SKM-1 (cell line): ENCODE measurements around the gene NUDCD3.
A peak's percentile ranks its signal among the peaks of the same experiment; 100 is the strongest.
"Not testable (repeated sequence)": the region's sequence is repeated elsewhere in the genome, so short reads cannot be mapped to it uniquely, and the experiment has no call there.

Source experiments
- DNase-seq: peaks from one replicate; lab custom pipeline; 2025; ENCODE audit not compliant: unreplicated experiment; lab: John Stamatoyannopoulos, UW

NUDCD3 gene

GRCh38 chr7:44449584-44449928 is 40.9 kb downstream of the NUDCD3 start:
- peak; percentile 5 for DNase-seq

DNA sequence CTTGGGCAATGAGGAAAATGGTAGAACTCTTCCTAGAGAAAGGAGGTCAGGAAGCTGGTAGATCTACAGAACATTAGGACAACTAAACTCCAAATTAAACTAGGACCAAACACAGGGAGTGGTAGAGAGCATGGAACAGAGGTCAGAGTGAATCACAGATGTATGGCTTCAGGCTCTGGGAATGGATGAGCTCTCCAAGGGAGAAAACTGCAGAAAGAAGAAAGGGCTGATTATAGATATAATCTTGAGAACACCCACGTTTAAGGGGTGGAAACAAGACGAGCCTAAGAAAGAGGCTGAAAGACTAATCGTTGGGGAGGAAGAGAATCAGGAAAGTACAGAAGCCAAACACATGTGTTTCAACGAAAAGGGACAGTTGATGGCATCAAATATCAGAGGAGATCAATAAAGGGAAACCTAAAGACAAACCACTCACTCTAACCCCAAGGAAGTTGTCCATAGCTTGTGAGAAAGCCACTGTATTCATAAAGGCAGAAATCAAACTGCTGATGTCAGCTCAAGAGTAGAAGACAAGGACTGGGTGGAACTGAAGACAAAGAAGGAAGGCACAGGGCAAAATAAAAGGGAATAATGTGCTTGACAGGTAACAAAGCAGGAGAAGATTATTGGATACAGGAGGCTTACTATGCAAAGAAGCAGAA is 41.4 kb downstream of the NUDCD3 start:
- DNase-seq: no peak

DNA sequence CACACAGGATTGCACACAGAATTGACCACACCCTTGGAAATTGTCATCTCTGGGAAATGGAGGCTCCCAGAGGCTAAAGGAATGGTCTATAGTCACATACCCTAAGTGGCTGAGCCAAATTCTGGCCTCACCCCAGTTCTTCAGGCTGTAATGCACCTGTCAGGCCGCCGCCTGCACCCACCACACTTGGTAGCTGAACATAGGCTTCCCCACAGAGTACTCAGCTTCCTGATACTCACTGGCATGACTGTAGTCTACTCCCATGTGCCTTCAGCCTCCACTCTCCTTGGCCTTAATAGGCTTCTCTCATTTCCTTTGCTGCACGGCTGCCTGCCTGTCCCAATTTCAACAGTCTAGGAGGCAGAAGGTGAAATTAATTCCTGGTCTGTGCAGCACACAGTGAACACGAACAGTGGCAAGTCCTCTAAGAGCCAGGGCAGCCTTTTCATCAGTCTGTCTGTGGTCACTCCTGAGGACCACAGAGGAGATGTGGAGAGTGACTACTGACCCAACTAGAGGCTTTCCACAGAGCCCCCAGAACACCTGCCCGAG is 42.5 kb downstream of the NUDCD3 start:
- no peak for DNase-seq

GRCh38 chr7:44445986-44446671 is 44.3 kb downstream of the NUDCD3 start:
- DNase-seq: no peak

DNA sequence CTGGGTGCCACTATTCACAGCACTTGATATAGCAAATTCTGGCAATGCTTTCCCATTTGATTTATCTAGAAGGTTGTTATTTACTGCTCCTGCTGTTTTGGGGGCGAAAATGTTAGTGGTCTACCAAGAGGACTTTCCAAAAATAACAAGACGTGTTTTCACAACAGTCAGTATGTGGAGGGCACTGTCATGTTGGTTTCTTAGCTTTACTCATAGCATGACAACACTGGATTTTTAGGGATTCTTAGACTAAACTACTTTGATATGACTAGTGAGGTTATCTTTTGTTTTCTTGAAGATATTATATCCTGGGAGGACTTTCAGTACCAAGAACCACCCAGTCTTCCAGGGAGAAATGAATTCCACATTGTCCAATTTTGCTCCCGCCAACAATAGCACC is 49.4 kb downstream of the NUDCD3 start:
- no peak for DNase-seq

DNA sequence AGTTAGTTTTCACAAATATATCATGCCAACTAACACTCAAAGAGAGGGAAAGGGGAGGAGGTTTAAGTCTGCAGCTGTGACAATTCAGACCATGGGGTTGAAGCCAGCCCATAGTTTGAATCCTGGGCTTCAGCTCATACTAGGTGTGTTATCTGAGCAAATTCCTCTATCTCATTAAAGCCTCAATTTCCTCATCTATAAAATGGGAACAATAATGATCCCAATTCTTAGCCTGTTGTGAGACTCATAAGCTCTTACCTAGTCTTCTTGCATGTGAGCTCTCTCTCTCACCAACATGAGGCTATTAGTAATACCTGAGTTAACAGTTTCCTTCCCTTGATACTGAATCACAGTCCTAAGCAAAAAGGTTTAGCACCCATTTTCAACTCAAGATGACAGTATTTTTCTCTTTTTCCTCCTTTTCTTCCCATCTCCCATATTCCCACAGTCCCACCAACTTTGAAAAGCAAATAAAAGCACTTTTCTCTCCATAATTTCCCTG is 49.8 kb downstream of the NUDCD3 start:
- no peak for DNase-seq

- no peak for DNase-seq
Measured at GRCh38 chr7:44439926-44440325, 50.5 kb downstream of the NUDCD3 start.

GRCh38 chr7:44438816-44439215 is 51.6 kb downstream of the NUDCD3 start:
- no peak for DNase-seq

DNA sequence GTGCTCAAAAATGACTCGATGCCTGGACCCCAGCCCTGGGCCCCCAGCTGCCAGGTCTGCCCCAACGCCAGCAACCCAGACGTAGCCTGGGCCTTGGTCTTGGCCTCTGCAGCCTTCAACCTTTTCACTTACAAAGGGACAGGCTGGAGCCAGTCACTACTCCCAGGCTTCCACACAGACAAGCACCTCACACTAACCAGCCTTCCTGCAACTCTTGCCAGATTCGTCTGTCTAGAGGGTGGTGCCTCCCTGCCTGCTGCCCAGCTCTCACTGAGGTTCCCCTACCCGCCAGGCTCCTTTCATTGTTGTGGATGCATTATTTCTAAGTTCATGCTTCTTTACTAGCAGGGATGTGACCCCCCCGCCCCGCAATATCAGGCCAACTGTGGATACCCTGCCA is 56.3 kb downstream of the NUDCD3 start:
- DNase-seq: no peak

- DNase-seq: no peak
Measured at GRCh38 chr7:44433255-44434022, 57.0 kb downstream of the NUDCD3 start.

GRCh38 chr7:44432381-44432977 is 58.0 kb downstream of the NUDCD3 start:
- DNase-seq: no peak

DNA sequence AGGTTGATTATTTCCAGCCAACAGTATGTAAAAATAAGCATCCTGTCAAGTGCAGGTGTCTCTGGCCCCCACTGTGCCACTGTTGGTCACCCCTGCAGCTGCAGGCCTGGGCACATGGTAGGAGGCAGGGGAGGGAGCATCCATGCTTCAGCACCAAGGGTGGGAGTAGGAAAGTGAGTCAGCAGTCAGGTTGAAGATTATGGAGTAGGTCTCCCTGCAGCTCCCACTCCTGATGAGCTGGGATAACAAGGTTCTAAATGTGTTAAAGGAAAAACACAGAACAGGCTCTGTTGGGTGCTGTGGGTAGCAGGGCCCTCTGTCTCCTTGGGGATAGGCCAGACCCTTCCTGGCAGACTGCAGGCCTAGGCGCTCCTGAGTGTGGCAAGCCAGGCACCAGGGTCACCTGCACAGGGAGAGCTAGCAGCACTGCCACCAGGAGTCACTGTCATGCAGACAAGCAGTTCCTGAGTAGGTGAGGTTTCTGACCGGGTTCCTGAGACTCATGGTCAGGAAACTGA is 59.3 kb downstream of the NUDCD3 start:
- no peak for DNase-seq

- DNase-seq: no peak
Measured at GRCh38 chr7:44430054-44430453, 60.4 kb downstream of the NUDCD3 start.

DNA sequence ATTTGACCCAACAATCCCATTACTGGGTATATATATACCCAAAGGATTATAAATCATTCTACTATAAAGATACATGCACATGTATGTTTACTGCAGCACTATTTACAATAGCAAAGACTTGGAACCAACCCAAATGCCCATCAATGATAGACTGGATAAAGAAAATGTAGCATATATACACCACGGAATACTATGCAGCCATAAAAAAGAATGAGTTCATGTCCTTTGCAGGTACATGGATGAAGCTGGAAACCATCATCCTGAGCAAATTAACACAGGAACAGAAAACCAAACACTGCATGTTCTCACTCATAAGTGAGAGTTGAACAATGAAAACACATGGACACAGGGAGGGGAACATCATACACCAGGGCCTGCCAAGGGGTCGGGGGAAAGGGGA is 65.7 kb downstream of the NUDCD3 start:
- not testable (repeated sequence) for DNase-seq

GRCh38 chr7:44416941-44417340 is 73.5 kb downstream of the NUDCD3 start:
- no peak for DNase-seq

DNA sequence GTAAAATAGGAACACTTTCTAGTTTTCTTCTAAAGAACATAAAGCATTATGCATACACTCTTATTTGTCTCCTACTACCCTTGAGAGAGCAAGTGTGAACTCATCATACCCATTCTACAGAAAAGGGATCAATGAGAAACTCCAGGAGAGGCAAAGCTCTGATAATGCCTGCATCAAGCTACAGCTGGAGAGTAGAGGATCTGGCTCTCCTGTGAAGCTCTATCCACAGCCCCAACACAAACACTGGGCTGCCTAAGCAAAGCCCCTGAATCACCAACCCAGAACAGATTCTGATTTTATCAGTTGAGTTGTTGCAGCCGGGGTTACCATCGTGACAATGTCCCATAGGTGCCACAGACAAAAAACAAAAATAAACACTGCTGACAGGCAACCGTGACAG is 74.9 kb downstream of the NUDCD3 start:
- DNase-seq: no peak

DNA sequence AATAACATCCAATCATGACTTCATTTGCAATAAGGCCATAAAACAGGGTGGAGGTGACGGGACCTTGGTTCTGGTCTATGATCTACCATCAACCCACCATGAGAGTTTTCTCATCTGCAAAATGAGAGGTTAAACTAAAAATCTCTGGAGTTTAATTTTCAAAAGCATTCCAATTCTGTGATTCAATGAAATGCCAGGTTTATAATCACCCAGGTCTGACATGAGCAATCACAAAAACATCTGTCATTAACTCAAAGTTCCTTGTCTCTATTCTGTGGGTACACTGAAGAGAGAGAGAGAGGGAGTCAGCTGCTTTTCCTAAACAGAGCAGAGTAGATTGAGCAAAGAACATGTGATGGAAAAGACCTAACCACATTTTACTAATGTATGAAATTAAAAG is 75.4 kb downstream of the NUDCD3 start:
- DNase-seq: no peak

DNA sequence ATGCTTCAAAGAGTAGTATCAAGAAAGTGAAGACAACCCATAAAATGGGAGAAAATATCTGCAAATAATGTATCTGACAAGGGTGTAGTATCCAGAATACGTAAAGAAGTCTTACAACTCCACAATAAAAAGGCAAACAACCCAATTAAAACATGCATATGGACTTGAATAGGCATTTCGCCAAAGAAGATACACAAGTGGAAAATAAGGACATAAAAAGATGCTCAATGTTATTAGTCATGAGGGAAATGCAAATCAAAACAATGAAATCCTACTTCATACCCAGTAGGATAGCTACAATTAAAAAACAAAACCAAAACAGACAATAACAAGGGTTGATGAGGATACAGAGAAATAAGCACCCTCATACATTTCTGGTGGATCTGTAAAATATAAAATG is 79.2 kb downstream of the NUDCD3 start:
- no peak for DNase-seq

DNA sequence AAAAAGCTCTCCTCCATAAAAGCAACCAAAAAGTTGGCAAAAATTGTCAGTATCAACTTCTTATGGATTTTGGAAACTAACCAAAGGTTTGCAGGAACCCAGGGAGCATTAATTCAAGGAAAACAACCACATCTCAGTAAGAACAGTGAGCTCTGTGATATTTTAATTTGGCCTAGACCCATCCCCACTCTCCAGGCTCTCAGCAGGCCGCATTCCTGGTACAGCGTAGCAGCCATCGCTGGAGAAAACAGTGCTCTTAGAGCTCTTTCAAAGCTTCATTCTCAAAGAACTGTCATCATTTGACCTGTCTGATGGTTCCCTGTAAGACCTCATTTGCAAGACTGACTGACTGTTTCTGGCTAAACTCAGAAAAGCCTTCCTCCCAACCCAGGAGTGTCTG is 81.9 kb downstream of the NUDCD3 start:
- DNase-seq: no peak

DNA sequence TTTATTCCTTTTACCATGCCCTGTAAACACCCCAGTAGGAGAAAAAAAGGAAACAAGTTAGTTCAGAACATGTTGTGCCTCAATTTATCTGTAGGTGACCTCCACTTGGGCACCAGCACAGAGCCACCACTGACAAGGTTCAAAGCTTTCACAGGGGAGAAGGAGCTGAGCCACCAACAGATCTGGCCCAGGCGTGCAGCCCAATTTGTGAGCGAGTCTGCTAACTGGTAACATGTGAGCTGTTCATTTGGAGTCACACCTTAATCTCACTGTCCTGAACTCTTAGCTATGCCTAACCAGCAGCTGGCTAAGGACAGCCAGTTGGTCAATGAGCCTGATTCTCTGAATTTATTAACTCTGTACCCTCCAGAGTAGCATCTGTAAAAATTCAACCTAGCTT is 86.7 kb downstream of the NUDCD3 start:
- DNase-seq: no peak

GRCh38 chr7:44403176-44403759 is 87.2 kb downstream of the NUDCD3 start:
- no peak for DNase-seq
